OCI-LY3 (cell line): ENCODE data around the gene LRRN2.

Experiments
- H2AFZ ChIP-seq: fragments of 200-600, 300-600 bp; shearing (Covaris generic); 2 replicates; pipeline ENCODE4 v1.6.0; 2014; ENCODE audit warnings: antibody characterized with exemption, low read depth, low read length
- H3K27ac ChIP-seq: fragments of 200-600, 300-600 bp; sonication (generic); 2 replicates; pipeline ENCODE4 v1.5.1; 2014; ENCODE audit warnings: mild to moderate bottlenecking, low read length, moderate library complexity, mixed read lengths
- H3K27me3 ChIP-seq: fragments of 200-600, 300-600 bp; sonication (generic); 2 replicates; pipeline ENCODE4 v1.6.1; 2014; ENCODE audit warnings: low read depth, low read length, mixed read lengths
- H3K36me3 ChIP-seq: fragments of 200-600, 300-600 bp; sonication (generic); replicated peaks from 2 replicates; pipeline ENCODE3; 2014; ENCODE audit warnings: low read depth, low read length, mixed read lengths
- H3K4me1 ChIP-seq: fragments of 300-600, 200-600 bp; sonication (generic); 2 replicates; pipeline ENCODE4 v1.6.1; 2014; ENCODE audit warnings: low read length, mixed read lengths
- H3K4me2 ChIP-seq: fragments of 200-600, 300-600 bp; sonication (generic); 2 replicates; pipeline ENCODE4 v1.6.1; 2014; ENCODE audit warnings: low read length, mixed read lengths
- H3K4me3 ChIP-seq: fragments of 300-600, 200-600 bp; sonication (generic); 2 replicates; pipeline ENCODE4 v1.5.1; 2014; ENCODE audit warnings: antibody characterized with exemption, mild to moderate bottlenecking, low read length, moderate library complexity
- H3K79me2 ChIP-seq: fragments of 300-600, 200-600 bp; shearing (Covaris generic); 2 replicates; pipeline ENCODE4 v1.6.1; 2014; ENCODE audit warnings: mild to moderate bottlenecking, low read length, mixed read lengths
- H3K9ac ChIP-seq: fragments of 300-600, 200-600 bp; shearing (Covaris generic); 2 replicates; pipeline ENCODE4 v1.6.0; 2014; ENCODE audit warnings: mild to moderate bottlenecking, low read length, moderate library complexity
- H3K9me3 ChIP-seq: fragments of 200-600, 300-600 bp; shearing (Covaris generic); 2 replicates; pipeline ENCODE4 v1.6.1; 2014; ENCODE audit warnings: low read length, mixed read lengths; ENCODE audit not compliant: insufficient read depth
- H4K20me1 ChIP-seq: fragments of 200-600, 300-600 bp; sonication (generic); 2 replicates; pipeline ENCODE4 v1.6.1; 2016; ENCODE audit warnings: low read length, mixed read lengths; ENCODE audit not compliant: insufficient read depth
- CTCF ChIP-seq: fragments of 200-600, 300-600 bp; sonication (generic); IDR thresholded peaks from 2 replicates; pipeline ENCODE4 v1.5.1; 2014; ENCODE audit warnings: antibody characterized with exemption, low read length, low read depth
- EZH2phosphoT487 ChIP-seq: fragments of 200-600 bp; shearing (Covaris generic); IDR thresholded peaks from 2 replicates; pipeline ENCODE4 v1.6.1; 2018; ENCODE audit warnings: antibody characterized with exemption, mixed run types, low read depth

Gene LRRN2

GRCh38 chr1:204602871-204603542 lies 82.5 kb downstream of the LRRN2 start:
- Histone ChIP-seq H3K27ac (no peak overlapping the region), H3K36me3 (no peaks in the 10 kb centered on the region), H3K79me2 (no peaks in the 10 kb centered on the region), H3K4me1 (peaks cover 8% of the 10 kb centered on the region), H3K4me2 (no peak overlapping the region), H3K4me3 (no peak overlapping the region), H3K9ac (no peak overlapping the region), H3K9me3 (no peaks in the 10 kb centered on the region), H4K20me1 (no peaks in the 10 kb centered on the region), H2AFZ (no peak overlapping the region), H3K27me3 (0 out of 2 replicates have a peak, but pooled peaks cover 2% of the 10 kb centered on the region)
- TF ChIP-seq CTCF (no peak), EZH2phosphoT487 (no peak)

GRCh38 chr1:204602111-204602579 lies 83.4 kb downstream of the LRRN2 start:
- H3K9me3 ChIP-seq, result no peaks in the 10 kb centered on the region
- no peak for TF ChIP-seq EZH2phosphoT487
- TF ChIP-seq CTCF, result no peak

GRCh38 chr1:204600968-204601367 lies 84.6 kb downstream of the LRRN2 start:
- no peaks in the 10 kb centered on the region for H3K9me3 ChIP-seq
- H3K79me2 ChIP-seq, result no peaks in the 10 kb centered on the region
- H2AFZ ChIP-seq, result no peak overlapping the region
- no peak overlapping the region for H3K27ac ChIP-seq
- H3K9ac ChIP-seq, result no peak overlapping the region
- H3K4me3 ChIP-seq, result no peak overlapping the region
- TF ChIP-seq EZH2phosphoT487, result no peak
- TF ChIP-seq CTCF, result no peak
- no peak overlapping the region for H3K4me2 ChIP-seq
- H4K20me1 ChIP-seq, result no peaks in the 10 kb centered on the region
- H3K4me1 ChIP-seq, result peaks cover 9% of the 10 kb centered on the region
- no peaks in the 10 kb centered on the region for H3K27me3 ChIP-seq
- H3K36me3 ChIP-seq, result no peaks in the 10 kb centered on the region

More at GRCh38 chr1:204602111-204602579, 83.4 kb downstream of the LRRN2 start:
- no peaks in the 10 kb centered on the region for H3K36me3 ChIP-seq
- H3K4me3 ChIP-seq, result no peak overlapping the region
- no peak overlapping the region for H3K9ac ChIP-seq
- no peak overlapping the region for H2AFZ ChIP-seq
- no peak overlapping the region for H3K4me2 ChIP-seq
- no peaks in the 10 kb centered on the region for H3K79me2 ChIP-seq
- no peaks in the 10 kb centered on the region for H3K27me3 ChIP-seq
- H3K4me1 ChIP-seq, result peaks cover 9% of the 10 kb centered on the region
- no peaks in the 10 kb centered on the region for H4K20me1 ChIP-seq
- H3K27ac ChIP-seq, result no peak overlapping the region

GRCh38 chr1:204600203-204600602 lies 85.3 kb downstream of the LRRN2 start:
- H3K79me2 ChIP-seq, result no peaks in the 10 kb centered on the region
- H2AFZ ChIP-seq, result no peak overlapping the region
- H3K9ac ChIP-seq, result no peak overlapping the region
- no peak overlapping the region for H3K4me2 ChIP-seq
- H3K4me3 ChIP-seq, result no peak overlapping the region
- H3K9me3 ChIP-seq, result no peaks in the 10 kb centered on the region
- no peak overlapping the region for H3K27ac ChIP-seq
- no peaks in the 10 kb centered on the region for H3K36me3 ChIP-seq
- no peaks in the 10 kb centered on the region for H3K27me3 ChIP-seq
- H4K20me1 ChIP-seq, result no peaks in the 10 kb centered on the region
- peaks cover 9% of the 10 kb centered on the region for H3K4me1 ChIP-seq
- TF ChIP-seq EZH2phosphoT487 (no peak), CTCF (no peak)
